ENCODE data around the gene AACS.

The AACS gene

DNA sequence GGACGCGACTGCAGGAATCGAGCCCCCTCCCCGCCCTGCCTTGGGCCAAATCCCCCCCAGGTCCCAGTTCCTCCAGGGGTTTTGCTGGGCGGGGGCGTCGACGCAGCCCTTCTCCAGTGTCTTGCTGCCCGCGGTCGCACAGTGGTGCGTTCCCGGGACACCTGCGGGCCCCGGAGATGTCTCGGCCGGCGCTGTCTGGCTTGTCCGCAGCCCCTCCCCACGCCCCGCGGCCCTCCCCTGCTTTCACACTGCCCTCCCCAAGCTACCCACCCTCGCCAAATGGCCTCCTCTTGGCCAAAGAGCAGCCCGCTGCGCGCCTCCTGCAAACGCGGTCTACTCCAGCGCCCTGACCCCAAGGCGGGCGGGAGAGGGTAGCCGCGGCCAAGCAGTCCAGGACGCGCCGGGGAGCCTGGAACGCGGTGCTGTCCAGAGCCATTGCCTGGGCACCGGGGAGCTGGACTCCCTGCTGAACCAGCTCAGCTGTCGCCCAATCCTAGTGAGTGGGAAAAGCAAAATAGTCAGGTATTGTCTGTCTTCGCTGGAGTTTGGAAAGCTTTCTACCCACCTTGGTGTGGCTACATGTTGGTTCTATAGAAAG lies 122.0 kb downstream of the AACS start:
- no peak for DNase-seq

- no peak for DNase-seq
These were observed 122.8 kb downstream of the AACS start for GRCh38 chr12:125187780-125188741.

DNA sequence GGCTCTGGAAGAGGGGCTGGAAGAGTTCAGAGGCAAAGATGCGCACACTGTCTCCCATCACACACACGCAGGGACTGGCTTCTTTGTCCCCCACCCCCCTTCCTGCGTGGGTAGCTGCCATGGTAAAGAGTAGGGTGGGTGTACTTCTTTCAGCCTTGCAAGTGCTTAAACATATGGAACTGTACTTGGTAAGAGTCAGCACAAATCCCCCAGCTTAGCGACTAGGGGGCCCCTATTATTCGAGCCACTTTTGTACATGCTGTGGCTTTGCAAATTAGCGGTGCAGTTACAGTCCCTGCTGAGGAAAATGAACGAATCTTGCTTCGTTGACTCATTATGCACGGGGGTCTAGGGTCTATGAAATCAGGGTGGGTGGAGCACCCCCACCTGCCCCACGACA lies 123.8 kb downstream of the AACS start:
- DNase-seq: no peak

DNA sequence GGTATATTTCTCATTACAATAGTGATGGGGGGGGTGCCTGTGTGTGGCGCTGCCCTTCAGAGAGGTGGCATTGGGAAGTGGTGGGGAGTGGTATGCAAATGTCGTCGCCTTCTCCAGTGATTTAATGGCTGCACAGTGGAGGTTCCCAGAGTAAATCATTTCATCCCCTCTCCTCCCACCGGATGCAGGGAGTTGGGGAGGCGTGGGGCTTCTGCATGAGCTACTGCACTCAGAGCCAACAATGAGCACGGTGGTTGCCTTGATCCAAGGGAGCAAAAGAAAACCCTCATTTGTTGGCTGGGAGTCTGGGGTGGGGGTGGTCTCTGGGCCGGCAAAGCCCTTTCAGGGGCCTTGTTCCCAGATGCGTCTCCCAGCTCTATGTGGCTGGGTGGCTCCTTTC lies 124.3 kb downstream of the AACS start:
- no peak for DNase-seq

DNA sequence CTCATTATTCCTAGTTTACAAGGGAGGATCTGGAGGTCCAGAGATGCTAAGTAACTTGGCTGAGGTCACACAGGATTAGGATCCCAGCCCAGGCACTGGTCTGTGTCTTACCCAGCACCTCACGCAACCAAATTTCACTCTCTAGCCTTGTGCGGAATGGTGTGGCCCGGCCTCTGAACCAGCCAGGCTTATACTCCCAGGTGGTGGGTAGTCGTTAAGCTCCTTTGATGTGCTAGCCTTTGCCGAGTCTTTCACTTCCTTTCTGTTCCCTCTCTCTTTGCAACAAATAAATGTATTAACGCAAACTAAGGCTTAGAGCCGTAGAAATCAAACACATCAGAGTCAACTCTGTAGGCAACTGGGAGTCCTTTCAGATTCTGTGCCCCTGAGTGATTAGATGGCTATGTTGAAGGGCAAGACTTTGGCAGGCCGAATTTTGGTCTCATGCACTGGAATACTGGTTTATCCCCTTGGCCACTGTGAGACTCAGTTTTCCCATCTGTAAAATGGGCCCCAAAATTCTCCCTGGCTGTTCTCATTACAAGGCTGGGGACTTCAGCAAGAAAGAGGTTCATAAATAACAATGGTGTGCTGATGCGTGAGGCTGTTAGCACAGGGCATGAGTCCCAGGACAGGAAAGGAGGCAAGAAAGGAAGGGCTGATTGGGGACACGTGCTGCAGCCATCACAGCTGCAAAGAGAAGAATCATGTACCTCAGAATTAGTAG lies 126.3 kb downstream of the AACS start:
- no peak for DNase-seq

DNA sequence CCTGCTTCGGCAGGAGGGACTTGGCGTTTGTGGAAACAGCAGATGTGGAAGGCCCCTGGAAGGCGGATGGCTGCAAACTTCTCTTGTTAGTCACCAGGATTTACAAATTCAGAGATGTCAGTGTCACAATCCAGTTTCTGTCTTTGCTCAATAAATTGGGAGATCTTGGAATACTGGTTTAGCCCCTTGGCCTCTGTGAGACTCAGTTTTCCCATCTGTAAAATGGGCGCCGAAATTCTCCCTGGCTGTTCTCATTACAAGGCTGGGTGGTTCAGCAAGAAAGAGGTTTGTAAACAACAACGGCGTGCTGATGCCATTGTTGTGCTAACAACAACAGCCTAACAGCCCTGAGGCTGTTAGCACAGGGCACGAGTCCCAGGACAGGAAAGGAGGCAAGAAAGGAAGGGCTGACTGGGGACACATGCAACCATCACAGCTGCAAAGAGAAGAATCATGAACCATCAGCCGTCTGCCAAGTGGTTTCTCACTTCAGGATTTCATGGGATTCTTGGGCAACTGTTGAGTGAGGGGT lies 127.5 kb downstream of the AACS start:
- DNase-seq: no peak
